ENCODE measurements around the gene SPRED1.

SPRED1 gene
- total RNA-seq = 0.84 to 7.9 (median 2.6) reads per million in 9 experiments

- peak; percentile 3 to 21 (median 10) for DNase-seq
- Mint-ChIP-seq H3K27ac (peak within 1 kb of the TSS; percentile 79 to 89), H3K4me1 (ENCODE audit: low read depth in 2 of 2) (peaks cover 21 to 23% of the 10 kb centered on the region in 2 donors), H3K27me3 (no peaks in the 10 kb centered on the region), H3K4me3 (peak within 1 kb of the TSS; percentile 78 to 89), H3K36me3 (ENCODE audit: insufficient read depth) (peaks cover 10% of the 10 kb centered on the region), H3K9me3 (no peaks in the 10 kb centered on the region)
- ATAC-seq (replicated peaks) = peak; percentile 17
Observed at GRCh38 chr15:38252481-38253350, at the start of gene SPRED1. Gene SPRED1 (plus strand): TSS chr15:38252836. CDS start chr15:38253186, 350 bp downstream.

- DNase-seq (no peak), ATAC-seq (replicated peaks) (no peak)
- H3K4me1 Mint-ChIP-seq (ENCODE audit: low read depth in 2 of 2) = no peaks in the 10 kb centered on the region
- H3K27me3 Mint-ChIP-seq = peaks cover 36 to 58% of the 10 kb centered on the region in 2 donors
- no peaks in the 10 kb centered on the region for H3K36me3 Mint-ChIP-seq (ENCODE audit: insufficient read depth)
- no peaks in the 10 kb centered on the region for H3K9me3 Mint-ChIP-seq
- no peak overlapping the region for H3K27ac Mint-ChIP-seq
- H3K4me3 Mint-ChIP-seq = no peak overlapping the region
Observed at GRCh38 chr15:38205526-38206272, 46.9 kb upstream of the SPRED1 start.

- H3K27me3 Mint-ChIP-seq = peaks cover 25 to 62% of the 10 kb centered on the region in 2 donors
- H3K27ac Mint-ChIP-seq = no peak overlapping the region
- no peak for ATAC-seq (replicated peaks)
- H3K36me3 Mint-ChIP-seq (ENCODE audit: insufficient read depth) = no peaks in the 10 kb centered on the region
- H3K9me3 Mint-ChIP-seq = no peaks in the 10 kb centered on the region
- no peaks in the 10 kb centered on the region for H3K4me1 Mint-ChIP-seq (ENCODE audit: low read depth in 2 of 2)
- DNase-seq = no peak
- H3K4me3 Mint-ChIP-seq = no peak overlapping the region
Observed at GRCh38 chr15:38207621-38208020, 45.0 kb upstream of the SPRED1 start.

- ATAC-seq (replicated peaks) (no peak), DNase-seq (no peak)
- peaks cover 23 to 58% of the 10 kb centered on the region in 2 donors for H3K27me3 Mint-ChIP-seq
- no peak overlapping the region for H3K27ac Mint-ChIP-seq
- H3K4me3 Mint-ChIP-seq = no peak overlapping the region
- H3K9me3 Mint-ChIP-seq = no peaks in the 10 kb centered on the region
- no peaks in the 10 kb centered on the region for H3K4me1 Mint-ChIP-seq (ENCODE audit: low read depth in 2 of 2)
- H3K36me3 Mint-ChIP-seq (ENCODE audit: insufficient read depth) = no peaks in the 10 kb centered on the region
Observed at GRCh38 chr15:38208206-38208605, 44.4 kb upstream of the SPRED1 start.

GRCh38 chr15:38208779-38209178 is 43.9 kb upstream of the SPRED1 start:
- Mint-ChIP-seq H3K27me3 (peaks cover 17 to 53% of the 10 kb centered on the region in 2 donors), H3K4me1 (ENCODE audit: low read depth in 2 of 2) (no peaks in the 10 kb centered on the region), H3K4me3 (no peak overlapping the region), H3K27ac (no peak overlapping the region), H3K36me3 (ENCODE audit: insufficient read depth) (no peaks in the 10 kb centered on the region), H3K9me3 (no peaks in the 10 kb centered on the region)
- no peak for ATAC-seq (replicated peaks)
- DNase-seq = no peak

- no peaks in the 10 kb centered on the region for H3K9me3 Mint-ChIP-seq
- DNase-seq = no peak
- H3K4me3 Mint-ChIP-seq = no peak overlapping the region
- no peaks in the 10 kb centered on the region for H3K36me3 Mint-ChIP-seq (ENCODE audit: insufficient read depth)
- no peak overlapping the region for H3K27ac Mint-ChIP-seq
- H3K27me3 Mint-ChIP-seq = peaks cover 7 to 39% of the 10 kb centered on the region in 2 donors
- no peaks in the 10 kb centered on the region for H3K4me1 Mint-ChIP-seq (ENCODE audit: low read depth in 2 of 2)
- ATAC-seq (replicated peaks) = no peak
Observed at GRCh38 chr15:38211249-38211648, 41.4 kb upstream of the SPRED1 start.

- Mint-ChIP-seq H3K4me1 (ENCODE audit: low read depth in 2 of 2) (no peaks in the 10 kb centered on the region), H3K4me3 (no peak overlapping the region), H3K27ac (no peak overlapping the region), H3K36me3 (ENCODE audit: insufficient read depth) (no peaks in the 10 kb centered on the region), H3K9me3 (no peaks in the 10 kb centered on the region), H3K27me3 (peaks cover 7 to 38% of the 10 kb centered on the region in 2 donors)
- ATAC-seq (replicated peaks) (no peak), DNase-seq (no peak)
Observed at GRCh38 chr15:38211811-38212210, 40.8 kb upstream of the SPRED1 start.

GRCh38 chr15:38212729-38213351 is 39.8 kb upstream of the SPRED1 start:
- no peaks in the 10 kb centered on the region for H3K36me3 Mint-ChIP-seq (ENCODE audit: insufficient read depth)
- ATAC-seq (replicated peaks) (no peak), DNase-seq (no peak)
- H3K27ac Mint-ChIP-seq = no peak overlapping the region
- H3K9me3 Mint-ChIP-seq = no peaks in the 10 kb centered on the region
- peaks cover 0 to 34% of the 10 kb centered on the region in 2 donors for H3K27me3 Mint-ChIP-seq
- H3K4me1 Mint-ChIP-seq (ENCODE audit: low read depth in 2 of 2) = peaks cover 0 to 2% of the 10 kb centered on the region in 2 donors
- H3K4me3 Mint-ChIP-seq = no peak overlapping the region

- Mint-ChIP-seq H3K27me3 (peaks cover 0 to 29% of the 10 kb centered on the region in 2 donors), H3K36me3 (ENCODE audit: insufficient read depth) (no peaks in the 10 kb centered on the region), H3K9me3 (no peaks in the 10 kb centered on the region), H3K4me3 (no peak overlapping the region), H3K4me1 (ENCODE audit: low read depth in 2 of 2) (peaks cover 0 to 2% of the 10 kb centered on the region in 2 donors), H3K27ac (no peak overlapping the region)
- ATAC-seq (replicated peaks) (no peak), DNase-seq (no peak)
Observed at GRCh38 chr15:38213356-38213755, 39.3 kb upstream of the SPRED1 start.

GRCh38 chr15:38215707-38216106 is 36.9 kb upstream of the SPRED1 start:
- no peak for ATAC-seq (replicated peaks)
- H3K27me3 Mint-ChIP-seq = peaks cover 0 to 33% of the 10 kb centered on the region in 2 donors
- DNase-seq = no peak
- H3K36me3 Mint-ChIP-seq (ENCODE audit: insufficient read depth) = no peaks in the 10 kb centered on the region
- H3K4me1 Mint-ChIP-seq (ENCODE audit: low read depth in 2 of 2) = peaks cover 0 to 2% of the 10 kb centered on the region in 2 donors
- no peak overlapping the region for H3K27ac Mint-ChIP-seq
- no peaks in the 10 kb centered on the region for H3K9me3 Mint-ChIP-seq
- no peak overlapping the region for H3K4me3 Mint-ChIP-seq

- Mint-ChIP-seq H3K4me1 (ENCODE audit: low read depth in 2 of 2) (peaks cover 0 to 2% of the 10 kb centered on the region in 2 donors), H3K27me3 (peaks cover 0 to 32% of the 10 kb centered on the region in 2 donors), H3K27ac (no peak overlapping the region), H3K36me3 (ENCODE audit: insufficient read depth) (no peaks in the 10 kb centered on the region), H3K4me3 (no peak overlapping the region), H3K9me3 (no peaks in the 10 kb centered on the region)
- no peak for DNase-seq
- no peak for ATAC-seq (replicated peaks)
Observed at GRCh38 chr15:38216763-38217162, 35.9 kb upstream of the SPRED1 start.

GRCh38 chr15:38217191-38217595 is 35.4 kb upstream of the SPRED1 start:
- Mint-ChIP-seq H3K27me3 (peaks cover 0 to 30% of the 10 kb centered on the region in 2 donors), H3K9me3 (no peaks in the 10 kb centered on the region), H3K4me3 (no peak overlapping the region), H3K36me3 (ENCODE audit: insufficient read depth) (no peaks in the 10 kb centered on the region), H3K27ac (no peak overlapping the region), H3K4me1 (ENCODE audit: low read depth in 2 of 2) (peaks cover 0 to 2% of the 10 kb centered on the region in 2 donors)
- DNase-seq (no peak), ATAC-seq (replicated peaks) (no peak)
